A673 (cell line): ENCODE results near the gene CCDC106.

ENCODE experiments used
- EZH2 ChIP-seq: fragments of 200-600 bp; sonication (generic); IDR thresholded peaks from 2 replicates; pipeline ENCODE4 v1.6.1; 2017; ENCODE audit warnings: borderline replicate concordance, low read depth, mild to moderate bottlenecking, mixed read lengths, antibody characterized with exemption, low read length; ENCODE audit not compliant: poor library complexity, severe bottlenecking
- TF ChIP-seq, protein P1 (sequence below): fragments of 300-800, 200-600 bp; sonication (generic); conservative IDR thresholded peaks from 2 replicates; pipeline ENCODE4 v1.5.1; 2017; ENCODE audit warnings: low read depth, mild to moderate bottlenecking, antibody characterized with exemption, low read length, moderate library complexity, mixed read lengths

DNA sequence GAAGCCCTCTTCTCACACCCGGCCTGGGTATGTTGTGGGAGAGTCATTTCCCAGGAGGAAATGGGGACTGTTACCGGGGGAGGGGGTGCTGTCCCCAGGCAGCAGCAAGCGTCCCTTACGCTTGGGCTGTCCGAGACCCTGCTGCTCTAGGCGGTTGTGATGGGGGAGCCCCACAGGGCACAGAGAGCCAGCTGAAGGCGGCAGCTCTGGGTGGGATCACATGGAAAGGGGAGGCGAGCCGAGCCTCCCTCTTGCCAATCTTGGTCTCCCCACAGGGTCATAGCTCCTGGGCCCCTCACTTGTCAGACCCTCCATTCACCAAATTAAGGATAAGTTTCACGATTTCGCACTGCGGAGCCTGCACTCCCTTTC is 49.0 kb downstream of the CCDC106 start:
- TF ChIP-seq, protein P1, sequence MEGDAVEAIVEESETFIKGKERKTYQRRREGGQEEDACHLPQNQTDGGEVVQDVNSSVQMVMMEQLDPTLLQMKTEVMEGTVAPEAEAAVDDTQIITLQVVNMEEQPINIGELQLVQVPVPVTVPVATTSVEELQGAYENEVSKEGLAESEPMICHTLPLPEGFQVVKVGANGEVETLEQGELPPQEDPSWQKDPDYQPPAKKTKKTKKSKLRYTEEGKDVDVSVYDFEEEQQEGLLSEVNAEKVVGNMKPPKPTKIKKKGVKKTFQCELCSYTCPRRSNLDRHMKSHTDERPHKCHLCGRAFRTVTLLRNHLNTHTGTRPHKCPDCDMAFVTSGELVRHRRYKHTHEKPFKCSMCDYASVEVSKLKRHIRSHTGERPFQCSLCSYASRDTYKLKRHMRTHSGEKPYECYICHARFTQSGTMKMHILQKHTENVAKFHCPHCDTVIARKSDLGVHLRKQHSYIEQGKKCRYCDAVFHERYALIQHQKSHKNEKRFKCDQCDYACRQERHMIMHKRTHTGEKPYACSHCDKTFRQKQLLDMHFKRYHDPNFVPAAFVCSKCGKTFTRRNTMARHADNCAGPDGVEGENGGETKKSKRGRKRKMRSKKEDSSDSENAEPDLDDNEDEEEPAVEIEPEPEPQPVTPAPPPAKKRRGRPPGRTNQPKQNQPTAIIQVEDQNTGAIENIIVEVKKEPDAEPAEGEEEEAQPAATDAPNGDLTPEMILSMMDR: no peak
- no peak for TF ChIP-seq EZH2
